Keratinocyte (primary cell): ENCODE results near the gene ANO8. TPM values are rescaled to one million over a fixed set of nuclear protein-coding genes. Genes with fewer than 3 reads are reported as not detected.

Source experiments
- DNase-seq: peaks from one replicate; pipeline ENCODE4 v3.0.0-alpha.2; 2011; ENCODE audit warnings: low read depth, missing footprints, low spot score
- FAIRE-seq: peaks from 2 replicates; lab custom pipeline; 2011; peaks lifted over from hg19 to GRCh38; lab: Jason Lieb, UNC
- H2AFZ ChIP-seq: 2 replicates; pipeline ENCODE4 v1.6.0; 2012; ENCODE audit warnings: low read length, control low read depth, inconsistent platforms; ENCODE audit not compliant: control insufficient read depth
- H3K27ac ChIP-seq: 2 replicates; pipeline ENCODE4 v1.5.1; 2011; ENCODE audit warnings: low read length; ENCODE audit not compliant: control insufficient read depth, insufficient read depth
- H3K27me3 ChIP-seq: 3 replicates; pipeline ENCODE4 v1.6.0; 2011; ENCODE audit warnings: low read length; ENCODE audit not compliant: control insufficient read depth, insufficient read depth; ENCODE audit errors: extremely low read depth
- H3K36me3 ChIP-seq, 2 experiments: 2 replicates in 1 of 2; 3 replicates in 1 of 2; pipeline ENCODE4 v1.5.1; 2011; ENCODE audit warnings: low read length in 2 of 2, mild to moderate bottlenecking in 1 of 2; ENCODE audit not compliant: control insufficient read depth in 2 of 2, insufficient read depth in 2 of 2; ENCODE audit errors: extremely low read depth in 1 of 2
- H3K4me1 ChIP-seq: 3 replicates; pipeline ENCODE4 v1.5.1; 2011; ENCODE audit warnings: low read length; ENCODE audit not compliant: control insufficient read depth, insufficient read depth; ENCODE audit errors: extremely low read depth
- H3K4me2 ChIP-seq: 3 replicates; pipeline ENCODE4 v1.6.0; 2011; ENCODE audit warnings: low read depth, low read length; ENCODE audit not compliant: control insufficient read depth, insufficient read depth; ENCODE audit errors: extremely low read depth
- H3K4me3 ChIP-seq, 3 experiments: fragments of 200-600 bp in 1 of 3; sonication (generic) in 1 of 3; 2 replicates in 2 of 3; 3 replicates in 1 of 3; pipeline ENCODE4 v1.5.1; 2011 to 2016; ENCODE audit warnings: low read length in 3 of 3, mild to moderate bottlenecking in 3 of 3, control low read depth in 2 of 3, inconsistent platforms in 1 of 3, low read depth in 1 of 3, mixed read lengths in 1 of 3, mixed run types in 1 of 3, moderate library complexity in 1 of 3; ENCODE audit not compliant: control insufficient read depth in 2 of 3, insufficient read depth in 2 of 3; ENCODE audit errors: extremely low read depth in 1 of 3
- H3K79me2 ChIP-seq: 2 replicates; pipeline ENCODE4 v1.6.0; 2012; ENCODE audit warnings: low read length; ENCODE audit not compliant: control insufficient read depth, insufficient read depth
- H3K9ac ChIP-seq: 3 replicates; pipeline ENCODE4 v1.6.0; 2011; ENCODE audit warnings: low read length; ENCODE audit not compliant: control insufficient read depth, insufficient read depth; ENCODE audit errors: extremely low read depth
- H3K9me1 ChIP-seq: 3 replicates; pipeline ENCODE4 v1.6.0; 2011; ENCODE audit warnings: low read length; ENCODE audit not compliant: control insufficient read depth, insufficient read depth; ENCODE audit errors: extremely low read depth
- H3K9me3 ChIP-seq: 2 replicates; pipeline ENCODE4 v1.5.1; 2012; ENCODE audit warnings: low read depth, low read length; ENCODE audit not compliant: control insufficient read depth
- H4K20me1 ChIP-seq: 3 replicates; pipeline ENCODE4 v1.6.0; 2011; ENCODE audit warnings: low read length; ENCODE audit not compliant: control insufficient read depth, insufficient read depth; ENCODE audit errors: extremely low read depth
- CTCF ChIP-seq, 3 experiments: IDR thresholded peaks in 1 of 3; conservative IDR thresholded peaks in 1 of 3; optimal IDR thresholded peaks in 1 of 3; 2 replicates in 2 of 3; 3 replicates in 1 of 3; pipeline versions ENCODE3 to v1.5.1; 2011; ENCODE audit warnings: low read length in 3 of 3, mild to moderate bottlenecking in 3 of 3, moderate library complexity in 2 of 3, control low read depth in 1 of 3, inconsistent platforms in 1 of 3; ENCODE audit not compliant: insufficient read depth in 2 of 3; ENCODE audit errors: extremely low read depth in 1 of 3
- EZH2 ChIP-seq: IDR thresholded peaks from one replicate; pipeline ENCODE4 v1.6.1; 2012; ENCODE audit warnings: inconsistent platforms, mild to moderate bottlenecking, low read length, moderate library complexity
- dilution Hi-C: fragments of 300-500 bp; cut with MboI; formaldehyde crosslinking; loops from one replicate; pipeline ENCODE4 v1.7.0; 2020; ENCODE audit warnings: low sequenced_read_pairs; ENCODE audit not compliant: extremely low pct_ligation_motif_present
- polyA plus RNA-seq, 5 experiments: library from polyadenylated mRNA; depleted of rRNA in 3 of 5; stranded (reverse) in 3 of 5; stranded (forward) in 1 of 5; unstranded in 1 of 5; fragments of >200 nt; gene quantifications; 1 replicate in 1 of 5; 2 replicates in 3 of 5; 3 replicates in 1 of 5; pipeline versions ENCODE4 v1.2.1 to v1.2.3, GENCODE V29; 2011 to 2012; ENCODE audit warnings: missing spikeins in 2 of 5, low read depth in 1 of 5, low replicate concordance in 1 of 5

Gene ANO8
- polyA plus RNA-seq, 1 donor (not counting 4 experiments of a cell fraction or from before 2014, with no cell fraction given), result 1.6 TPM

DNA sequence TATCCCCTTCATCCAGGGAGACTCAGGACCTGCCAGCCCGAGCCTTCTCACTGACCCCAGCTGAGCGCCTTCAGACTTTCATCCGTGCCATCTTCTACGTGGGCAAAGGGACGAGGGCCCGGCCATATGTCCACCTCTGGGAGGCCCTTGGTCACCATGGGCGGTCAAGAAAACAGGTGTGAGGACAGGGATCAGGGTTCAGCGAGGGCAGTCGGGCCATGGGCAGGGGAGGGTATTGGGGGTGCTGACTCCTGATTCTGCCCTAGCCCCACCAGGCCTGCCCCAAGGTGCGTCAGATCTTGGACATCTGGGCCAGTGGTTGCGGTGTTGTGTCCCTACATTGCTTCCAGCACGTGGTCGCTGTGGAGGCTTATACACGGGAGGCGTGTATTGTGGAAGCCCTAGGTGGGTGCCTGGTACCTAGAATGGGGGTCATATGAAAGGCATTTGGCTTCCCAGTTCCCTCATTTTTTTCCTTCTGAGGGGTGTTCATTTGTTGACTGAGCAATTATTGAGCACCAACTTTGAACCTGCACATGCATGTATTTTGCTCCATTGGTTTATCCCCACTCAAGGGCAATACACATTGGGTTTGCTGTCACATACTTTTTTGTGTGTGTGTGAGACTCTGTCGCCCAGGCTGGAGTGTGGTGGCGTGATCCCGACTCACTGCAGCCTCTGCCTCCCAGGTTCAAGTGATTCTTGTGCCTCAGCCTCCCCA is 49.1 kb downstream of the ANO8 start:
- DNase-seq, result no peak
- no peak for TF ChIP-seq CTCF (optimal IDR thresholded peaks at IDR 0.05 in 1 of 3, IDR thresholded peaks at IDR 0.05 in 1 of 3, conservative IDR thresholded peaks at IDR 0.05 in 1 of 3; ENCODE audit: extremely low read depth in 1 of 3, insufficient read depth in 2 of 3, low read length in 3 of 3)
- no peak for TF ChIP-seq EZH2
- H3K79me2 ChIP-seq, result no peaks in the 10 kb centered on the region
- peaks cover 6% of the 10 kb centered on the region for H3K4me1 ChIP-seq
- H3K27ac ChIP-seq, result no peak overlapping the region
- H3K36me3 ChIP-seq, result no peaks in the 10 kb centered on the region
- no peak overlapping the region for H3K4me2 ChIP-seq
- no peaks in the 10 kb centered on the region for H3K27me3 ChIP-seq
- no peak overlapping the region for H2AFZ ChIP-seq
- H3K9ac ChIP-seq, result no peak overlapping the region
- H3K9me1 ChIP-seq, result no peaks in the 10 kb centered on the region
- no peaks in the 10 kb centered on the region for H3K9me3 ChIP-seq
- dilution Hi-C loops, result no loop called here
- H4K20me1 ChIP-seq, result no peaks in the 10 kb centered on the region
- no peak for FAIRE-seq
- H3K4me3 ChIP-seq, result no peak overlapping the region

- peaks cover 0 to 4% of the 10 kb centered on the region in 2 experiments for H3K36me3 ChIP-seq
- dilution Hi-C loops, result no loop called here
- H3K27me3 ChIP-seq, result no peaks in the 10 kb centered on the region
- no peaks in the 10 kb centered on the region for H3K79me2 ChIP-seq
- H2AFZ ChIP-seq, result no peak overlapping the region
- no peaks in the 10 kb centered on the region for H4K20me1 ChIP-seq
- peaks cover 6% of the 10 kb centered on the region for H3K4me1 ChIP-seq
- H3K9ac ChIP-seq, result no peak overlapping the region
- H3K9me3 ChIP-seq, result no peaks in the 10 kb centered on the region
- TF ChIP-seq CTCF (optimal IDR thresholded peaks at IDR 0.05 in 1 of 3, IDR thresholded peaks at IDR 0.05 in 1 of 3, conservative IDR thresholded peaks at IDR 0.05 in 1 of 3; ENCODE audit: extremely low read depth in 1 of 3, insufficient read depth in 2 of 3, low read length in 3 of 3) (no peak), EZH2 (no peak)
- FAIRE-seq (no peak), DNase-seq (no peak)
- H3K27ac ChIP-seq, result no peak overlapping the region
- H3K9me1 ChIP-seq, result no peaks in the 10 kb centered on the region
- H3K4me3 ChIP-seq, result no peak overlapping the region
- no peak overlapping the region for H3K4me2 ChIP-seq
Observed at GRCh38 chr19:17283504-17283996, 51.1 kb downstream of the ANO8 start.
